GM12891 (cell line): ENCODE measurements around the gene CCDC8.

Experiments used
- POLR2A ChIP-seq: IDR thresholded peaks from 2 replicates; pipeline ENCODE4 v1.6.1; 2011; ENCODE audit warnings: low read depth, low read length, control low read depth
- POLR2AphosphoS5 ChIP-seq: IDR thresholded peaks from 2 replicates; pipeline ENCODE4 v1.6.1; 2011; ENCODE audit warnings: low read depth, low read length, control low read depth
- POU2F2 ChIP-seq: IDR thresholded peaks from 2 replicates; pipeline ENCODE4 v1.6.1; 2011; ENCODE audit warnings: low read depth, mild to moderate bottlenecking, control low read depth, low read length, moderate library complexity
- TAF1 ChIP-seq: IDR thresholded peaks from 2 replicates; pipeline ENCODE4 v1.6.1; 2011; ENCODE audit warnings: low read depth, low read length, control low read depth

DNA sequence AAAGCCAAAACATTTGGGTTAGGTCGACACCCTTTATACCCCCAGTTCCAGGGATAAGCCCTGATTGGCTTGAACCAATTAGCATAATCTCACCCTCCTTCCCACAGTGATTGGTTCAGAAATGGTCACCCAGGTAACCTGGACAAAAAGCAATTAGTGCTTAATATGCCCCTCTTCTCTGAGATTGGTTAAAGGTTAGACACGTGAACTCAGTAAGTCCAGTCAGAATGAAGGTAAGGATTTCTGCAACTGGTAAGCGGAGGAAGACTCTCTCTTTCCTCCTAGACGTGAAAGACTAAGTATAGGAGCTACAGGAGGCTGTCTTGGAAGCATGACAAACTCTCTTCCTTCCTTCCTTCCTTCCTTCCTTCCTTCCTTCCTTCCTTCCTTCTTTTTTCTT is 16.6 kb upstream of the CCDC8 start:
- no peak for TF ChIP-seq POLR2A
- TF ChIP-seq TAF1, result no peak
- no peak for TF ChIP-seq POLR2AphosphoS5
- TF ChIP-seq POU2F2, result no peak
